ENCODE data around the gene DISP3. TPM values are rescaled to one million over a fixed set of nuclear protein-coding genes. Genes with fewer than 3 reads are reported as not detected.
A peak's percentile ranks its signal among the peaks of the same experiment; 100 is the strongest.

Gene DISP3
- total and polyA plus RNA-seq, 5 experiments from 2014 or later: 0.09 to 0.96 (median 0.45) TPM; not detected in 1

- Mint-ChIP-seq H3K27ac (peak overlapping the region in 1 of 10 donors; percentile 22), H3K27me3 (peaks cover 2 to 24% (median 12%) of the 10 kb centered on the region in 5 donors), H3K4me3 (no peak overlapping the region), H3K9me3 (no peaks in the 10 kb centered on the region), H3K4me1 (peaks cover 0 to 7% (median under 1%) of the 10 kb centered on the region in 4 donors), H3K36me3 (no peaks in the 10 kb centered on the region)
- POLR2A ChIA-PET: no interaction called here
- ATAC-seq: no peak
- DNase-seq: no peak
These were observed 31.1 kb upstream of the DISP3 start for GRCh38 chr1:11447903-11448302.

GRCh38 chr1:11448373-11449099 lies 30.4 kb upstream of the DISP3 start:
- Mint-ChIP-seq H3K27ac (peak overlapping the region in 1 of 10 donors; percentile 22), H3K27me3 (peaks cover 0 to 24% (median 12%) of the 10 kb centered on the region in 5 donors), H3K9me3 (no peaks in the 10 kb centered on the region), H3K4me1 (peaks cover 0 to 7% (median under 1%) of the 10 kb centered on the region in 4 donors), H3K4me3 (no peak overlapping the region), H3K36me3 (no peaks in the 10 kb centered on the region)
- ATAC-seq (no peak), DNase-seq (no peak)
- POLR2A ChIA-PET: no interaction called here

- no peak for DNase-seq
- H3K27me3 Mint-ChIP-seq: peaks cover 0 to 24% (median 12%) of the 10 kb centered on the region in 5 donors
- POLR2A ChIA-PET: no interaction called here
- H3K36me3 Mint-ChIP-seq: no peaks in the 10 kb centered on the region
- ATAC-seq: no peak
- no peak overlapping the region for H3K4me3 Mint-ChIP-seq
- no peaks in the 10 kb centered on the region for H3K9me3 Mint-ChIP-seq
- no peak overlapping the region for H3K27ac Mint-ChIP-seq
- peaks cover 0 to 7% (median under 1%) of the 10 kb centered on the region in 4 donors for H3K4me1 Mint-ChIP-seq
These were observed 29.9 kb upstream of the DISP3 start for GRCh38 chr1:11449100-11449403.

- H3K27ac Mint-ChIP-seq: no peak overlapping the region
- peaks cover 0 to 7% (median under 1%) of the 10 kb centered on the region in 4 donors for H3K4me1 Mint-ChIP-seq
- DNase-seq: no peak
- peaks cover 0 to 21% (median 12%) of the 10 kb centered on the region in 5 donors for H3K27me3 Mint-ChIP-seq
- H3K36me3 Mint-ChIP-seq: no peaks in the 10 kb centered on the region
- no peaks in the 10 kb centered on the region for H3K9me3 Mint-ChIP-seq
- no peak overlapping the region for H3K4me3 Mint-ChIP-seq
- ATAC-seq: no peak
- POLR2A ChIA-PET: no interaction called here
These were observed 28.6 kb upstream of the DISP3 start for GRCh38 chr1:11450310-11450709.

- no peak for ATAC-seq
- peak overlapping the region in 1 of 10 donors; percentile 62 for H3K27ac Mint-ChIP-seq
These were observed 25.0 kb upstream of the DISP3 start for GRCh38 chr1:11453742-11454491.

GRCh38 chr1:11455967-11456570 lies 22.9 kb upstream of the DISP3 start:
- Mint-ChIP-seq H3K4me3 (peak overlapping the region in 2 of 10 donors; percentile 10 to 57), H3K27me3 (peaks cover 0 to 22% (median 4%) of the 10 kb centered on the region in 5 donors), H3K36me3 (no peaks in the 10 kb centered on the region), H3K27ac (peak overlapping the region in 3 of 10 donors; percentile 12 to 77 (median 75)), H3K4me1 (peaks cover 13 to 26% (median 18%) of the 10 kb centered on the region in 4 donors), H3K9me3 (no peaks in the 10 kb centered on the region)
- DNase-seq (no peak), ATAC-seq (no peak)
- POLR2A ChIA-PET: no interaction called here

More at GRCh38 chr1:11453742-11454491, 25.0 kb upstream of the DISP3 start:
- POLR2A ChIA-PET: no interaction called here
- Mint-ChIP-seq H3K4me3 (peak overlapping the region in 1 of 10 donors; percentile 29), H3K27me3 (peaks cover 0 to 9% (median 4%) of the 10 kb centered on the region in 5 donors), H3K9me3 (no peaks in the 10 kb centered on the region), H3K4me1 (peaks cover 13 to 26% (median 18%) of the 10 kb centered on the region in 4 donors), H3K36me3 (no peaks in the 10 kb centered on the region)
- DNase-seq: peak in 1 of 10 donors; percentile 55

- Mint-ChIP-seq H3K4me1 (peaks cover 13 to 26% (median 18%) of the 10 kb centered on the region in 4 donors), H3K27ac (peak overlapping the region in 5 of 10 donors; percentile 1 to 78 (median 41)), H3K9me3 (no peaks in the 10 kb centered on the region), H3K4me3 (peak overlapping the region in 8 of 10 donors; percentile 9 to 67 (median 52)), H3K27me3 (peaks cover 0 to 27% (median 8%) of the 10 kb centered on the region in 5 donors), H3K36me3 (no peaks in the 10 kb centered on the region)
- peak in 1 of 2 donors; percentile 52 for ATAC-seq
- POLR2A ChIA-PET: no interaction called here
- DNase-seq: peak in 2 of 10 donors; percentile 12 to 29
These were observed 22.0 kb upstream of the DISP3 start for GRCh38 chr1:11456965-11457364.

- Mint-ChIP-seq H3K4me1 (peaks cover 13 to 26% (median 18%) of the 10 kb centered on the region in 4 donors), H3K36me3 (no peaks in the 10 kb centered on the region), H3K9me3 (no peaks in the 10 kb centered on the region), H3K27me3 (peaks cover 4 to 46% (median 11%) of the 10 kb centered on the region in 5 donors), H3K27ac (no peak overlapping the region), H3K4me3 (no peak overlapping the region)
- DNase-seq (peak in 1 of 10 donors; percentile 49), ATAC-seq (no peak)
- POLR2A ChIA-PET: no interaction called here
These were observed 20.1 kb upstream of the DISP3 start for GRCh38 chr1:11458811-11459275.

- DNase-seq (no peak), ATAC-seq (no peak)
- no peak overlapping the region for H3K4me3 Mint-ChIP-seq
- no peak overlapping the region for H3K27ac Mint-ChIP-seq
- H3K4me1 Mint-ChIP-seq: peaks cover 6 to 17% (median 11%) of the 10 kb centered on the region in 4 donors
- no peaks in the 10 kb centered on the region for H3K9me3 Mint-ChIP-seq
- H3K36me3 Mint-ChIP-seq: no peaks in the 10 kb centered on the region
- H3K27me3 Mint-ChIP-seq: peaks cover 3 to 37% (median 13%) of the 10 kb centered on the region in 5 donors
- POLR2A ChIA-PET: interaction anchor here (0.5 kb wide), 1 partner anchor 17 kb away, joined by 5 read pairs; no protein-coding TSS in a partner anchor
These were observed 17.3 kb upstream of the DISP3 start for GRCh38 chr1:11461531-11462137.

- no peak for ATAC-seq
- peaks cover 3 to 38% (median 13%) of the 10 kb centered on the region in 5 donors for H3K27me3 Mint-ChIP-seq
- H3K9me3 Mint-ChIP-seq: no peaks in the 10 kb centered on the region
- DNase-seq: peak in 1 of 10 donors; percentile 57
- H3K4me3 Mint-ChIP-seq: no peak overlapping the region
- H3K4me1 Mint-ChIP-seq: peaks cover 3 to 10% (median 4%) of the 10 kb centered on the region in 4 donors
- H3K27ac Mint-ChIP-seq: no peak overlapping the region
- no peaks in the 10 kb centered on the region for H3K36me3 Mint-ChIP-seq
- POLR2A ChIA-PET: no interaction called here
These were observed 16.6 kb upstream of the DISP3 start for GRCh38 chr1:11462224-11462923.

- DNase-seq (no peak), ATAC-seq (no peak)
- H3K4me3 Mint-ChIP-seq: no peak overlapping the region
- H3K4me1 Mint-ChIP-seq: peaks cover 0 to 2% (median 0%) of the 10 kb centered on the region in 4 donors
- H3K27me3 Mint-ChIP-seq: peaks cover 3 to 46% (median 13%) of the 10 kb centered on the region in 5 donors
- H3K27ac Mint-ChIP-seq: no peak overlapping the region
- no peaks in the 10 kb centered on the region for H3K36me3 Mint-ChIP-seq
- H3K9me3 Mint-ChIP-seq: no peaks in the 10 kb centered on the region
- POLR2A ChIA-PET: no interaction called here
These were observed 15.8 kb upstream of the DISP3 start for GRCh38 chr1:11463177-11463576.

- Mint-ChIP-seq H3K9me3 (no peaks in the 10 kb centered on the region), H3K4me1 (peaks cover 0 to 2% (median 0%) of the 10 kb centered on the region in 4 donors), H3K36me3 (no peaks in the 10 kb centered on the region), H3K27ac (peak overlapping the region in 1 of 10 donors; percentile 34), H3K4me3 (no peak overlapping the region), H3K27me3 (peaks cover 4 to 52% (median 20%) of the 10 kb centered on the region in 5 donors)
- DNase-seq (no peak), ATAC-seq (no peak)
- POLR2A ChIA-PET: no interaction called here
These were observed 13.6 kb upstream of the DISP3 start for GRCh38 chr1:11465307-11465706.

All from naive thymus-derived CD8-positive, alpha-beta T cell (primary cell).